HG02938 (cell line): ENCODE measurements around the gene NANOS3.

Source experiments
- ATAC-seq: cut with Tn5 transposase; IDR thresholded peaks from one replicate; pipeline ENCODE4 v1.9.1; 2021; ENCODE audit warnings: mild to moderate bottlenecking, moderate library complexity; ENCODE audit not compliant: unreplicated experiment

Gene NANOS3

DNA sequence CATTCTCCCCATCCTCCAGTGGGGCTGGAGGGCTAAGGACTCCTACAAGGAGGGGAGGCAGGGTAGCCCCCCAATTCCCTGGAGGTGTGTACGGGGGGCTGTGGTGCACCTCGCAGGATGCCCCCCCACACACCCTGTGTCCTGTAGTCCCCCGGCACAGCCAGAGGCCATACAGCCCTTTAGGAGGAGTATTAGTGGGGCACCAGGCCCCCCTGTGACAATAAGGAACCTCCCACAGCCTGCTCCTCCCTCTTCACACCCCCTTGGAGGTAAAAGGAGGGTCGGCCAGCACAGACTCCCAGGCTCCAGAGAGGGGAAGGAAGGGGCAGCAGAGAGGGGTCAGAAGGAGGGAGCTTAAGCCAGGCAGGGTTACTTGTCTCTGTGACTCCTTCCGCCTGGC, at the start of gene NANOS3:
TSS of gene NANOS3 (plus strand) at position 301 of the 400 bp plus-strand sequence. CDS start 115 bp downstream, outside the sequence.
- ATAC-seq = no peak

DNA sequence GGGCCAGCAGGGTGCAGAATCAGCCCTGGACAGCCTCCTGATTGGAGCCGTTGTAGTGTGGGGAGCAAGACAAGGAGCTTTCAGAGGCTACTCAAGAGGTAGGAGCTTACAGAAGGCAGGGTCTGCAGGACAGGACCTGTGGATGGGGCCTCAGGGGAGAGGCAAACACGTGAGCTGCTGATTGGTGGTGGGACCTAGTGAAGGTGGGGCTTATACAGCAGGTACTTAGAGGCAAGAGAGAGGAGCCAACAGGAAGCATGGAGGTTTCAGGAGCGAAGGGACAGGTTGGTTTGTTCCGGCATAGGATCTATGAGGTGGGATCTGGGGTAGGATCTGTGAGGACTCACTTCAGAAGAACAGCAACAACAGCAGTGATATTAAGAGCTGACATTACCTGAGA, 49.3 kb upstream of the NANOS3 start:
- ATAC-seq = no peak

DNA sequence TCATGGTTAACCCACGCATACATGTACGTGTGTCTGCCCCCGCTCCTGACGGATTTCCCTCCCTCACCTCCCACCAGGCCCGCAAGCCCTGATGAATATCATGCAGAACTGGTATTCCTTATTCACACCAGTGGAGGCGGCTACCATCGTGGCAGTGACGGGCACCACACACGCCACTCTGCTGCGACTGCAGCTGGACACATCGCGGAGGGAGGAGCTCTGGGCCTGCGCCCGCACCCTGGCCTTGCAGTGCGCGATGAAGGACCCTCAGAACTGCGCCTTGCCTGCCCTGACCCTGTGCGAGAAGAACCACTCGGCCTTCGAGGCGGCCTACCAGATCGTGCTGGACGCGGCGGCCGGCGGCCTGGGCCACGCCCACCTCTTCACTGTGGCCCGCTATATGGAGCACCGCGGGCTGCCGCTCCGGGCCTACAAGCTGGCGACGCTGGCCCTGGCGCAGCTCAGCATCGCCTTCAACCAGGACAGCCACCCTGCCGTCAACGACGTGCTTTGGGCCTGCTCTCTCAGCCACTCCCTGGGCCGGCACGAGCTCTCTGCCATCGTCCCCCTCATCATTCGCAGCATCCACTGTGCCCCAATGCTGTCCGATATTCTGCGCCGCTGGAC, 46.7 kb upstream of the NANOS3 start:
- no peak for ATAC-seq

DNA sequence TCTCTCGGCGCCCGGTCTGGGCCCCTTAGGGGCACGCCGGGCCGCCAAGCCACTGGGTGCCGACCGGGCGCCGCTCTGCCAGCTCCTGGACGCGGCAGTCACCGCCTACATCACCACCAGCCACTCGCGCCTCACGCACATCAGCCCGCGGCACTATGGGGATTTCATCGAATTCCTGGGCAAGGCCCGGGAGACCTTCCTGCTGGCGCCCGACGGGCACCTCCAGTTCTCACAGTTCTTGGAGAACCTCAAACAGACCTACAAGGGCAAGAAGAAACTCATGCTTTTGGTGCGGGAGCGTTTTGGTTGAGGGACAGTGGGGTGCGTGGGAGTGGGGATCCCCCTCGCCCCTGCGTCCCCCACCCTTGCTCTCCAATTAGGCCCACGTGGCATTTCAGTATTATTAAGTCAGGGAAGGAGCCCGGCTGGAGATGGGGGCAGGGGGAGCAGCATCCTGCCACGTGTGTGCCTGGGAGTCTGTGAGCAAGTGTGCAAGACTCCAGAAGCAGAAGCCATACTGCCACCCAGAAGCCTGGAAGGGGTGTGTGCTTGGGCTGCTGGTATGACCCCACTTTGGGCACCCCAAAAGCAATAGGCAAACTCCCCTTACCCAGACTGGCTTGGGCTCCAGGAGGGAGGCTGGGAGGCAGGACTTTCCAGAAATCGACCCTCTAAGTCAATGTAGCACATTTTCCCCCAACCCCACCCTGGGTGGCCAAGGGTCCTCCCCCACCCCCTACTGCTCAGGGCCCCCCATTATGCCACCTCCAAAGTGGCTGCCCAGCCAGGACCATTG, 46.0 kb upstream of the NANOS3 start:
- no peak for ATAC-seq

DNA sequence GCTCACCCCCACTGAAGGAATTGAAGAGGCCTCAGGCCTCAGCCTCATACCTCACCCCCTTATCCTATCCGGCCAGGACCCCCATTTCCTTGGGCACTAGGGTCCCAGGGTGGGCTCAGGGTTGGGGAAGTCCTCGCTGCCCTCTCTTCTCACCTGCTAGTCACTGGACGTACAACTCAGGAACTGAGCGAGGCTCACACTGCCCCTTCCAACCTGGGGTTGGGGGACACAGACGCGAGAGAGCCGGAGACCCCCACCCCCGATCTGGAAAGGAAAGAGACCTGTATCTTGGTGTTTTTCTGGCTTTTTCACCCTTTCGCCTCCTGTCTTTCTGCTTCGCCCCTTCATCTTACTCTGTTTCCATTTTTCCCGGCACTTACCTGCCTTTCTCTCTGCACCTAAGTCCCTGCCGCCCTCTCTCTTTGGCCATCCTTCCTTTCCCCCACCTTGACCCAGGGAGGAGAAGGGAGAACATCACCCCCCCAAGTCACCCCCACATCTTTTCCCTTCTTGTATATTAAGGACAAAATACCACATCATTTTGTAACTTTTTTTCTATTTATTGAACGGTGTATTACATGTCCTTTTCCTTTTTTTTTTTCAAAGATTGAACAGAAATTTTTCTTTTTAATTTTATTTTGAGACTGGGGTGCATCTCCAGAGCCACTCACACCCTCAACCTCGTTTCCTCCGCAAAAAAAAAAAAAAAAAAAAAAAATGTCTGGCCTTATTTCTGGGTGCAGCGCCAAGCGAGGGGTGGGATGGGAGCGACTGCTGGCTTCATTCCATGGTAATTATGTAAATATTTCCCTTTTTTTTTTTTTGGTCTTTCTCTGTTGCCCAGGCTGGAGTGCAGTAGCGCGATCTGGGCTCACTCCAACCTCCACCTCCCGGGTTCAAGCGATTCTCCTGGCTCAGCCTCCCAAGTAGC, 45.1 kb upstream of the NANOS3 start:
- ATAC-seq = no peak

DNA sequence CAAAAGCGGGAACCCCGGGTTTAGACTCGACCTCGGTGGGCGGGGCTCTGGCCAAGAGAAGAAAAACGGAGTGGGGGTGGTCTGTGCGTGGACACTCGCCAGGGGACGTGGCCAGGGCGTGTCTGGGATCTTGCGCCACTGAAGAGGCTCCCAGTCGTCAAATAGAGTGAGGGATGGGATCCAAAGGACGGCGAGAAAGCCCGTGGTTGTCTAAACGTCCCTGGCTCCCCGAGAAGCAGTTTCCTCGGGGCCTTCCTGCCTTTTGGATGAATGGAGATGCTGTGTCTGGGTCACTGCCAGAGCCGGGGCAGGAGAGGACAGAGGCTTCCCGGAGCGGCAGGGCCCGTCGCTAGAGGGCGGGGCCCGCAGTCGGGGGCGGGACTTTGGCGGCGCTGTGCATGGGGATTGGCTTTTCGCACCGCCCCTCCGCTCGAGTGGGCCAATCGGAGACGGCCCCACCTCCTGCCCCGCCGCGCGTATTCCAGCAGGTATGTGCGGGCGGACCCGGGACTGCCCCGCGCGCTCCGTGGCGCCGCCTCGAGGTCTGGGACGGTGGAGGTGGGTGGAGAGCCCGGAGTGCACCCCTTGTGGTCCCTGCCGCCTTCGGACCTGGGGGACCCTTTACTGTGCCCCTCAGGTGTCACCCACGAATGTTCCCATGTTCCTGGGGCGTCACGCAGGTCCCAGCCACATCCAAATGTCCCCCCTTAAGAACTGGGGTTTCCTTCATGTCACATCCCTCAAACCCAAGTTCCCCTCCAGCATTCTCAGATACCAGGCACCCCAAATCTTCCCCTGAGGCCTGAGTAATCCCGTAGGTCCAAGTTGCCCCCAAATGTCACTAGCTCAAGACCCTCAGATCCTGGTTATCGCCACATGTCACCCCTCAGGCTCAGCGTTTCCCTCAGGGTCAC, 43.3 kb upstream of the NANOS3 start:
- ATAC-seq = peak; percentile 52

DNA sequence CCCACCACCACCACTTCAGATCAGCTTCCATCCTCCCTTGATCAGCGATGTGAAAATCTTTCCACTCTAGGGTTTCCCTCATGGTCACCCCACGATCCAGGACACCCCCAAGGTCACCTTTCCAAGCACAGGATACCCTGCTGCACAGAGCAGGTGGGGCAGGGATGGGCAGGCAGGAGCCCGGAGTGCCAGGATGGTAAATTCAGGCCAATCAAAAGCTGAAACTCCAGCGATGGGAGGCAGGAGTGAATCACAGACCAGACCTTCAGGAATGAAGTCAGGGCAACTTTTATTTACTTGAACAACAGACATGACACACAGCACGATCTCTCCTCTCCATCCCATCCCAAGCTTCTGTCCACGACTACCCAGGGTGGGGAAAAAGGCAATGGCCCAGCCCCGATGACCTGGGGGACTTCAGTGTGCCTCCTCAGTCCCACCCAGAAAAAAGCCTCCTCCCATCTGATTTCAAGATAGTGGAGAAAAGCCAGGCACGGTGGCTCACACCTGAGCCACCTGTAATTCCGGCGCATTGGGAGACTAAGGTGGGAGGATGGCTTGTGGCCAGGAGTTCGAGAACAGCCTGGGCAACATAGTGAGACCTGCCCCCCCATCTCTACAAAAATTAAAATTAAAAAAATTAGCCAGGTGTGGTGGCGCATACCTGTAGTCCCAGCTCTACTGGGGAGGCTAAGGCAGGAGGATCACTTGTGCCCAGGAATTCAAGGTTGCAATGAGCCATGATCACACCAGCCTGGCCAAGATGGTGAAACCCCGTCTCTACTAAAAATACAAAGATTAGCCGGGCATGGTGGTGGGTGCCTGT, 42.5 kb upstream of the NANOS3 start:
- ATAC-seq = no peak

DNA sequence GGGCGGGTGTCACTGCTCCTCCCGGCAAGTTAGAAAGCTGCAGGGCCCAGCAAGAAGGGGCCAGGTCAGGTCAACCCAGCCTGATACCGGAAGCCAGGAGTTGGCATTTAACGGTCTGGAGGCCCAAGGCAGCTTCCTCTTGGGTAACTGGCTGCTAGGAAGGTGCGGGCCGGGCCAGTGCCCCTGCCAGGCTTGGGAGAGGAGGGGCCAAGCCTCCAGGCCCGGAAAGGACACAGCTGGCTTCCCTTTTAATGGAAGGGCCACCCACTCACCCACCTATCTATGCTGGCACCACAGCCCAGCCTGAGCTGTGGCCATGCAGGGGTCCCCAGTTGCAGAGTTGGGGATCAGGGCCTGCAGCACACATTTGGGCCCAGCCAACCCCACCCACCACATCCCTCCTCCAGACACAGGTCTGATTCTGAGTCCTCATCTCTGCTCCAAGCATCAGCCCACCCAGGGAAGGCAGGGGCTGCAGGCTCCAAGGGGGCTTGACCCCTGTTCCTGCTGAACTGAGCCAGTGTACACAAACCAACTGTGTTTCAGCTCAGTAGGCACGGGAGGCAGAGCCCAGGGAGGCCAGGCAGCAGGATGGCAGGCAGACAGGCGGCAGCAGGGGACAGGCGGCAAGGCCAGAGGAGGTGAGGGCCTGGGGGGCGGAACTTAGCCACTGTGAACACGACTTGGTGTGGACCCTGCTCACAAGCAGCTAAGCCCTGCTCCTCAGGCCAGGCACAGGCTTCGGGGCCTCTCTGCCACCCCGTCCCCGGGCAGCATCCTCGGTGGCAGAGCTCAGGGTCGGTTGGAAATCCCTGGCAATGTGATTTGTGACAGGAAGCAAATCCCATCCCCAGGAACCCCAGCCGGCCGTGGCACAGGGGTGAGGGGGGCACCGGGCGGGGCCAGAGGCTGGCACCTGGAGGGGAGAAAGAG, 40.9 kb upstream of the NANOS3 start:
- ATAC-seq = no peak

DNA sequence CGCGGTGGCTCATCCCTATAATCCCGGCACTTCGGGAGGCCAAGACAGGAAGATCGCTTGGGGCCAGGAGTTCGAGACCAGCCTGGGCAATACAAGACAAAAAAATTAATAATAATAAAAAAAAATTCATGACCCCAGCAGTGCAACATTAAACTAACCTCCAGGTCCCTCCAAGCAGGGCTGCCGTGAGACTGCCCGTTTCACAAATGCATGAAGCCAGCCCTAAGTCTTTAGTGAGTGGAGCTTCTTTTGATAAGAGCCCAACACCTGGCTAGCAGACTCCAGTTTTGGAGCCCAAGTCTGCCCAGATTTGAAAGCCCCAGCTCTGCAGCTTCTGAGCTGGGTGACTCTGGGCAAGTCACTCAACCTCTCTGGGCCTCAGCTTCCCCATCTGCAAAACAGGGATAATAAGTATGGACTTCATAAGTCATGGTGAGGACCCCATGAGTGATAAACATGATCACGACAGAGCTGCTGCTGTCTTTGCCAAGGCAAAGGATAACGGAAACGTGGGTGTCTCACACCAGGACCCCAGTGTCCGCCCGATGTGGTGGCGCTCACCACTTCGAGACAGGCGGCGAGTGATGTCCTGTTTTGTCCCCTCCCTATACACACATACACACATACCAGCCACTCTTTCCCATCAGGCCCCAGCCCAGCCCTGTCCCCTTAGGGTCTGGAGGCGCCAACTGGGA, 38.4 kb upstream of the NANOS3 start:
- no peak for ATAC-seq

DNA sequence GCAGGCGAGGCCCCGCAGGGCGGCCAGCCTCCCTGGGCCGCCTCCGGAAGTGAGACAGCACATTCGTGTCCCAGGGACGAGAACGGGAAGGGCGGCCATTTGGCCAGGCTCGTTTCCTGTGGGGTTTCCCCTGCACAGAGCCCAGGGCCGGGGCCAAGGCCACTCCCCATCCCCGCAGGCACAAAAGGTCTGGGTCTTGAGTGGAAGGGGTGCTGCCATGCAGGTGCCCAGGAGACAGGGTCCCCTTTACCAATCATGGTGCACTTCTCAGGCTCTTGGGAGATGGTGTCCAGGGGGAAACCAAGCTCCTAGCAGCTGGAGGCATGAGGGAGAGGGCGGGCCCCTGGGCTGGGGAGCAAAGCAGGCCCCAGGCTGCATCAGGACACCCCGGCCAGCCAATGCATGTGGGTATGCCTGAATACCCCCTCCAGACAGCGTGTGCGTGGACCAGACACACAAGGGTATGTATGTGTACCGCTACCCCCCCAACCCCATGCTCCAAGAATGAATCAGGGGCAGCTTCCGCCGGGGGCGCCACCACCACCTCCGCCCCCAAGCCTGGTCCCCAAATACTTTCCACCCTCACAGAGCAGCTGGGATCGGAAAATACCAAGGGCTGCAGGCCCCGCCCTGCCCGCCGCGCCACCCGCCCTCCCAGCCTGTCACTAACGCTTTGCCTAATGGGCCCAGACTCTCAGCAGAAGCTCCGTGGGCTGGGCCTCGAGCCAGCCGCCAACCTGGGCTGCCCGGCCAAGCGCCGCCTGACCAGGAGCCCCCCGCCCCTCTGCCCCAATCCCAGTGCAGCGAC, 37.6 kb upstream of the NANOS3 start:
- ATAC-seq = peak; percentile 36

DNA sequence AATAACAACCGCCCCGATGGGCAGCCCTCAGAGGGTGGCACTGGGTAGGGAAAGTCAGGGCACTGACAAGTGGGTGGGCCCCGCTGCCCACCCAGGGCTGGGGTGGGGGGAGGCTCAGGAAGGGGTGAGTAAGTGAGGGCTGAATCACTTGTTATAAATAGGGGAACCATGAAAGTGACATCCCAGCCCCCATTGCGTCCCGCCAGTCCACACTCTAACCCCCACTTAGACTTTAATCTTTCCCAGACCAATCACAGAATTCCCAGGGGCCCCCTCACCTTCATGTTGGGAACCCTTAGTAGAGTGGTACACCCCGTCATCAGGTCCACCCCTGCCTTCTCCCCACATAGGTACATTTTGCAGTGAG, 37.0 kb upstream of the NANOS3 start:
- no peak for ATAC-seq

DNA sequence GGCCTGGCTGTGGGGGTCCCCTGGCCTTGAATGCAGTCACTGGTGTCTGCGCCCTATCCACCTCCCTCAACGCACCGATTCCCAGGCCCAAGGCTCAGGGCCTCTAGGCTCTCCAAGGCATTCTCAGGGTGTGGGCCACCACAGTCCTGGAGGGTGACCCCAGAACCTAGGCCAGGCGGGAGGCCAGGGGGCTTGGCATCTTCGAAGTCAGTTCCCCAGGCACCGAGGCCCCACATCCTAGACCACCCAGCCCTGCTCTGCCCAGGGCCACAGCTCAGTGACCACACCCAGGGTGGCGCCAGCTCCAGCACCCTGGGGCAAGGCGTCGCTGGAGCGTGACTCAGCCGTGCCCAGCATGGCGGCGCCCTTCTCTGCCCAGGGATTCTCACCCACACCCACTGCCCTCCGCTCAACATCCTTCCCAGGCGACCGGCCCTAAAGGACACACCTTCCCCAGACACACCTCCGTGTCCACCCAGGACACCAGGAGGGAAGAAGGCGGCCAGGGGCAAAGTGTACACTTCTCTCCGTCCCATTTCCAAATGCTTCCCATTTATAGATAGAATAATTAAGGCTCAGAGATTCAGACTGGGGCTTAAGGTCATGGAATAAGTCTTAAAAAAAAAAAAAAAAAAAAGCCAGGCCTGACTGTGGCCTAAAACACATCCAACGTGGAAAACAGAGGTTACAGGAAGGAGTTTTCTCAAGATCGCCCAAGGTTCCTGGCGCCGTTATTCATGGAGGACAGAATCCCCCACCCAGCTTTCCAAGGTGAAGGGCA, 36.4 kb upstream of the NANOS3 start:
- ATAC-seq = no peak

DNA sequence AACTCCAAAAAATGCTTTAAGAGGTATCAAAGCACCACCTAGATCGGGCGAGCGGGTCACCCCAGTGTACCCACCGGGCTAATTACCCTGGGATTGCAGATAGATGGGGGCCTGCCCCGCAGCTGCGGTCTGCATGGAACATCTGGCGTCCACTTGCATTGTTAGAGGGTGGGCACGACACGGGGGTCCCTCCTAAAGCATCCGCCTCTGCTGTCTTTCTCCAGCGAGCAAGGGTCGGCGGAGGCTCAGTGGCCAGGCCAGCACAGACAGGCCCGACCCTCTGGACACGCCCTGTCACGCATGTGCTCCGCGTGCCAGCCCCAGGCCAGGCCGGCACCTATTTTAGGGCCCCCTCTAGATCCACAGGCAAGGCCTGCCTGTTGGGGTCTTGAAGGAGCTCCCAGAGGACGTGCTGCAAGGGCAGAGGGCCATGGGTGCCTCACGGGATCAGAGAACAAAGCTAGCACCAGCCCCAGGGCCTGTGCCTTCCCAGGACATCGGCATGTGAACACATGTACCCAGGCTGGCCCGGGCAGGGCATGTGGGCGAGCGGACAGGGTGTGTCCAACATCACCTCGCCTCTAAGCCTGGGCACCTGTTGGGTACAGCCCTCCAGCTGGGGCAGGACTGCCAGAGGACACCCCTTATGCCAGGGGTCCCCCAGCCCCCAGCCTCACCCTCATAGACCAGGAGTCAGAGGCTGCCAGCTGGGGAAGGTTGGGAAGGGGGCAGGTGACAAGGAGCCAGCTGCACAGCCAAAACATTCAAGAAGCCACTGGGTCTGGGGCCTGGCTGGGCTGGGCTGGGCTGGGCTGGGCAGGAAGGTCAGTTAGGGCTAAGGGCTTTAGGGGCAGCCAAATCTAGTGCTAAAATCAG, 35.6 kb upstream of the NANOS3 start:
- no peak for ATAC-seq

DNA sequence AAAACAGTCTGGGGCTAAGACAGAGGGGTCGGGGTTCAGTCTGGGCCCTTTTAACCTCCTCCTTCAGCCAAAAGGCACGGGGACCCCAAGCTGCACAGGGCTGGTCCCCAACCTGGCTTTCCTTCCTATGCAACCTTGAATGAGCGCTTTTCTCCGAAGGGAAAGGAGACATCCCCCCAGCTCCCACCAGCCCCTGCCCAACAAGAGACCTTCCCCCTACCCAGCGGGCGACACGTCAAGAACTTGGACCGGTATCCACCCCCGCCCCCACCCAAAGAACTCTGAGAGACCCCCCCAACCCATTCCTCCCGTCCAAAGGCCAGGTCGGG, 35.0 kb upstream of the NANOS3 start:
- no peak for ATAC-seq

DNA sequence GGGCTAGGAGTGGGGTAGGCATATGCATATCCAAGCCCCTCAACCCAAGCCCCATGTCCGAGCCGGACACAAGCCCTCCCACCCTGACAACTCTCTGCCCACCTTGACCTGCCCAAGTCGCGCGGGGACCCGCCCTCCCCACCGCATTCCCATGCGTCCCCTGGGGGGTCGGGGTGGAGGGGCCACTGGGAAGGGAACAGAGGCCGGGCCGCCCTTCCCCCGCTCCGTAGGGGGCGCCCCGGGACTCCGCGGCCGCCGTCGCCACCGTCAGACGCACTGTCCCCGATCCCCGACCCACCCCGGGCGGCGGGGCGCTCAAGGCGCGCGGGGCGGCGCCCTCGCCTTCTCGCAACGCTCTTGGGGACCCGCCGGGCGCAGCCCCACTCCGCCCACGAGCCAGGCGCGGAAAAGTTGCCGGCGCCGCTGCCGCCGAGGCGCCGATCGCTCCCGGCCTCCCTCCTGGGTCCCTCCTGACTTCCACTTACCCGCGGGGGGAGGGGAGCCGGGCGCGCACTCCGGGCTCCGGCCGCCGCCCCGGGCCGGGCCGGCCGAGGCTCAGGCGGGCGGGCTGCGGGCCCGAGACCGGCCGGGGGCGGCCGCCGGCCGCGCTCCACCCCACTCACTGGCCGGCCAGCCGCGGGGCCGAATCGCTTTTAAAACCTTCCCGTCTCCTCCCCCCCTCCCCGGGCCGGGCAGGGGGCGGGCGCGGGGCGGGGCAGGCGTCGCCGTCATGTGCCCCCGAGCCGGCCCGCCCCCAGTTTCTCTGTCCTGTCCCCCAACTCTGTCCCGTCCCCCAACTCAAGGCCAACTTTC, 34.4 kb upstream of the NANOS3 start:
- ATAC-seq = no peak
